HCT116 (cell line): ENCODE results near the gene RELB. TPM values are rescaled to one million over a fixed set of nuclear protein-coding genes. Genes with fewer than 3 reads are reported as not detected.

Source experiments
- ATAC-seq: fragments of 200-7000 bp; cut with Tn5 transposase; 2 replicates; pipeline ENCODE4 v1.9.1; 2020; ENCODE audit warnings: mild to moderate bottlenecking, moderate library complexity
- BruUV-seq: library from RNA; stranded (reverse); fragments of 400-500 nt; replicated peaks from 2 replicates; lab custom pipeline; 2021; lab: Mats Ljungman, UMichigan
- CTCF ChIA-PET: fragments of 300-600 bp; sonication (Branson Sonifier 250); formaldehyde crosslinking; loops from one replicate; lab custom pipeline; 2021; ENCODE audit warnings: antibody characterized with exemption; lab: Charles Lee
- POLR2A ChIA-PET: fragments of 300-600, 350-600 bp; sonication (Branson Sonifier 250); formaldehyde crosslinking; loops from one replicate; lab custom pipeline; 2021; ENCODE audit warnings: antibody characterized with exemption; lab: Charles Lee
- RAD21 ChIA-PET, 2 experiments: fragments of 300-600 bp; sonication (Branson Sonifier 250); formaldehyde crosslinking; loops; one replicate each; lab custom pipeline; 2023; ENCODE audit warnings: low total read pairs in 2 of 2; ENCODE audit not compliant: uncharacterized antibody in 2 of 2, unreplicated experiment in 2 of 2, low non-redundant PET in 1 of 2; lab: Charles Lee
- DNase-seq: peaks from one replicate; pipeline ENCODE4 v3.0.0-alpha.2; 2010; ENCODE audit warnings: low read depth, low spot score
- H2AFZ ChIP-seq: fragments of 200-600 bp; shearing (Covaris generic), sonication (generic); 2 replicates; pipeline ENCODE4 v1.6.1; 2017; ENCODE audit warnings: low read depth, mixed run types, mixed read lengths, antibody characterized with exemption, low read length; ENCODE audit not compliant: poor library complexity, severe bottlenecking
- H3K27ac ChIP-seq: 2 replicates; pipeline ENCODE4 v1.5.1; 2012; ENCODE audit warnings: low read depth, low read length
- H3K27me3 ChIP-seq: fragments of 200-600 bp; sonication (generic); 2 replicates; pipeline ENCODE4 v1.6.1; 2016; ENCODE audit warnings: mixed run types, low read length, mixed read lengths; ENCODE audit not compliant: insufficient read depth
- H3K36me3 ChIP-seq, 2 experiments: fragments of 200-500 bp in 1 of 2; fragments of 200-600 bp in 1 of 2; sonication (Bioruptor generic) in 1 of 2; sonication (generic) in 1 of 2; 2 replicates each; pipeline versions ENCODE4 v1.5.1 to v1.6.1; 2014 to 2016; ENCODE audit warnings: low read length in 2 of 2, inconsistent platforms in 1 of 2, mixed read lengths in 1 of 2, mixed run types in 1 of 2; ENCODE audit not compliant: insufficient read depth in 2 of 2, control insufficient read depth in 1 of 2
- H3K4me1 ChIP-seq, 2 experiments: fragments of 200-600 bp in 1 of 2; sonication (generic) in 1 of 2; 2 replicates each; pipeline versions ENCODE4 v1.5.1 to v1.6.1; 2012 to 2017; ENCODE audit warnings: low read length in 2 of 2, inconsistent platforms in 1 of 2, mild to moderate bottlenecking in 1 of 2, mixed read lengths in 1 of 2, mixed run types in 1 of 2, moderate library complexity in 1 of 2; ENCODE audit not compliant: insufficient read depth in 2 of 2, control insufficient read depth in 1 of 2
- H3K4me2 ChIP-seq: fragments of 200-600 bp; sonication (generic); 2 replicates; pipeline ENCODE4 v1.6.1; 2017; ENCODE audit warnings: mixed run types, low read length, mixed read lengths
- H3K4me3 ChIP-seq, 2 experiments: fragments of 200-600 bp in 1 of 2; sonication (generic) in 1 of 2; replicated peaks in 1 of 2; 2 replicates each; pipeline ENCODE4 v1.5.1; 2011 to 2016; ENCODE audit warnings: low read length in 2 of 2, control low read depth in 1 of 2, low read depth in 1 of 2, mild to moderate bottlenecking in 1 of 2, mixed read lengths in 1 of 2, mixed run types in 1 of 2
- H3K79me2 ChIP-seq: fragments of 200-600 bp; sonication (generic); 2 replicates; pipeline ENCODE4 v1.6.1; 2017; ENCODE audit warnings: mild to moderate bottlenecking, mixed run types, low read length, moderate library complexity, mixed read lengths; ENCODE audit not compliant: insufficient read depth
- H3K9ac ChIP-seq: fragments of 200-600 bp; sonication (generic); 2 replicates; pipeline ENCODE4 v1.6.1; 2016; ENCODE audit warnings: low read length, mixed read lengths
- H3K9me2 ChIP-seq: fragments of 200-600 bp; sonication (generic), shearing (Covaris generic); 2 replicates; pipeline ENCODE4 v1.6.1; 2017; ENCODE audit warnings: mixed run types, mild to moderate bottlenecking, moderate library complexity; ENCODE audit not compliant: insufficient read depth
- H3K9me3 ChIP-seq, 2 experiments: fragments of 200-500 bp in 1 of 2; fragments of 200-600 bp in 1 of 2; sonication (Bioruptor generic) in 1 of 2; sonication (generic) in 1 of 2; 2 replicates each; pipeline ENCODE4 v1.6.1; 2014 to 2017; ENCODE audit warnings: low read length in 2 of 2, mixed read lengths in 2 of 2, inconsistent platforms in 1 of 2, low read depth in 1 of 2, mild to moderate bottlenecking in 1 of 2, mixed run types in 1 of 2, moderate library complexity in 1 of 2; ENCODE audit not compliant: control insufficient read depth in 1 of 2, insufficient read depth in 1 of 2
- H4K20me1 ChIP-seq: fragments of 200-600 bp; sonication (generic), shearing (Covaris generic); 2 replicates; pipeline ENCODE4 v1.6.1; 2017; ENCODE audit warnings: mixed run types, mild to moderate bottlenecking, moderate library complexity; ENCODE audit not compliant: insufficient read depth
- EGR1 ChIP-seq: IDR thresholded peaks from 2 replicates; pipeline ENCODE4 v1.6.1; 2012; ENCODE audit warnings: low read depth
- EZH2 ChIP-seq: fragments of 200-600 bp; sonication (generic); IDR thresholded peaks from 2 replicates; pipeline ENCODE4 v1.6.1; 2017; ENCODE audit warnings: antibody characterized with exemption, mixed run types
- EZH2phosphoT487 ChIP-seq: fragments of 200-600 bp; IDR thresholded peaks from 2 replicates; pipeline ENCODE4 v1.6.1; 2018; ENCODE audit warnings: antibody characterized with exemption, borderline replicate concordance
- FOSL1 ChIP-seq: IDR thresholded peaks from 2 replicates; pipeline ENCODE4 v1.6.1; 2012; ENCODE audit warnings: low read depth
- POLR2AphosphoS5 ChIP-seq: IDR thresholded peaks from 2 replicates; pipeline ENCODE4 v1.6.1; 2011; ENCODE audit warnings: mild to moderate bottlenecking, low read depth, low read length, moderate library complexity
- SIN3A ChIP-seq: IDR thresholded peaks from 2 replicates; pipeline ENCODE4 v1.6.1; 2012; ENCODE audit warnings: low read depth
- SRF ChIP-seq: IDR thresholded peaks from 2 replicates; pipeline ENCODE4 v1.6.1; 2012; ENCODE audit warnings: low read depth
- TCF7L2 ChIP-seq: IDR thresholded peaks from 2 replicates; pipeline ENCODE4 v1.7.0; 2011; ENCODE audit warnings: borderline replicate concordance, inconsistent platforms; ENCODE audit not compliant: insufficient read depth, insufficient read length; ENCODE audit errors: extremely low read depth
- YY1 ChIP-seq: IDR thresholded peaks from 2 replicates; pipeline ENCODE4 v1.6.1; 2011; ENCODE audit warnings: low read length, low read depth, moderate library complexity, mild to moderate bottlenecking; ENCODE audit not compliant: insufficient replicate concordance; ENCODE audit errors: extremely low read depth
- intact Hi-C: fragments of 100-400 bp; cut with micrococcal nuclease; formaldehyde crosslinking; loops from 2 replicates; pipeline ENCODE4 v1.10.0; 2022
- total RNA-seq: library from RNA; stranded (reverse); gene quantifications from one replicate; pipeline ENCODE4 v1.2.1, GENCODE V29; 2021; ENCODE audit not compliant: unreplicated experiment
- TF ChIP-seq, protein P1 (sequence below): IDR thresholded peaks from 2 replicates; pipeline ENCODE4 v1.6.1; 2012

RELB gene
- total RNA-seq, 1 experiment from 2014 or later, result 12.9 TPM

DNA sequence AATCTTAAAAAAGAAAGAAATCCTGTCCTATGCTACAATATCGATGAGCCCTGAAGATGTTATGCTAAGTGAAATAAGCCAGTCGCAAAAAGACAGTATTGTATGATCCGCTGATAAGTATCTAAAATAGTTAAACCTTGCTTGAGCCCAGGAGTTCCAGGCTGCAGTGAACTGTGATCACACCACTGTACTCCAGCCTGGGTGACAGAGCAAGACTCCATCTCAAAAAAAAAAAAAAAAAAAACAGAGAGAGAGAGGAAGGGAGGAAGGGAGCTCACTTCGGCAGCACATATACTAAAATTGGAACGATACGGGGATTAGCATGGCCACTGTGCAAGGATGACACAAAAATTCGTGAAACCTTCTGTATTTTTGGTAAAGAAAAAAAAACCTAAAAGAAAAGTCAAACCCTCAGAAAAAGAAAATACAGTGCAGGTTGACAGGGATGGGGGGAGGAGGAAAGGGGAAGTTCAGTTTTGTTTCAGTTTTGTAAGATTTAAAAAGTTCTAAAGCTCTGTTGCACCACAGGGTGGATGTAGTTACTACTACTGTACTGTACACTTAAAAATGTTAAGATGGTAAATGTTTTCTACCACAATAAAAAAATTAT lies 46.0 kb downstream of the RELB start:
- peaks cover 7 to 27% of the 10 kb centered on the region in 2 experiments for H3K4me1 ChIP-seq
- ChIA-PET RAD21 (no interaction called here), POLR2A (no interaction called here), CTCF (interaction anchor here (1.8 kb wide), 1 partner anchor 12 kb away, joined by 7 read pairs; no protein-coding TSS in a partner anchor)
- intact Hi-C loops, result no loop called here
- H3K9me2 ChIP-seq, result no peaks in the 10 kb centered on the region
- TF ChIP-seq EZH2phosphoT487, result no peak
- no peak for TF ChIP-seq TCF7L2
- no peak for TF ChIP-seq YY1
- no peak for TF ChIP-seq SIN3A
- no peak for TF ChIP-seq SRF
- H3K9me3 ChIP-seq, result no peaks in the 10 kb centered on the region
- BruUV-seq, result no TSS peak
- peaks cover 32 to 33% of the 10 kb centered on the region in 2 experiments for H3K36me3 ChIP-seq
- peaks cover 4% of the 10 kb centered on the region; the same call in 1 of the 2 replicates for H4K20me1 ChIP-seq
- H3K27ac ChIP-seq, result no peak overlapping the region
- H3K4me3 ChIP-seq, result no peak overlapping the region
- DNase-seq, result no peak
- H3K79me2 ChIP-seq, result peaks cover 98% of the 10 kb centered on the region
- no peaks in the 10 kb centered on the region for H3K27me3 ChIP-seq
- no peak overlapping the region for H3K9ac ChIP-seq
- no peak overlapping the region for H2AFZ ChIP-seq
- ATAC-seq, result no peak
- no peak overlapping the region for H3K4me2 ChIP-seq

DNA sequence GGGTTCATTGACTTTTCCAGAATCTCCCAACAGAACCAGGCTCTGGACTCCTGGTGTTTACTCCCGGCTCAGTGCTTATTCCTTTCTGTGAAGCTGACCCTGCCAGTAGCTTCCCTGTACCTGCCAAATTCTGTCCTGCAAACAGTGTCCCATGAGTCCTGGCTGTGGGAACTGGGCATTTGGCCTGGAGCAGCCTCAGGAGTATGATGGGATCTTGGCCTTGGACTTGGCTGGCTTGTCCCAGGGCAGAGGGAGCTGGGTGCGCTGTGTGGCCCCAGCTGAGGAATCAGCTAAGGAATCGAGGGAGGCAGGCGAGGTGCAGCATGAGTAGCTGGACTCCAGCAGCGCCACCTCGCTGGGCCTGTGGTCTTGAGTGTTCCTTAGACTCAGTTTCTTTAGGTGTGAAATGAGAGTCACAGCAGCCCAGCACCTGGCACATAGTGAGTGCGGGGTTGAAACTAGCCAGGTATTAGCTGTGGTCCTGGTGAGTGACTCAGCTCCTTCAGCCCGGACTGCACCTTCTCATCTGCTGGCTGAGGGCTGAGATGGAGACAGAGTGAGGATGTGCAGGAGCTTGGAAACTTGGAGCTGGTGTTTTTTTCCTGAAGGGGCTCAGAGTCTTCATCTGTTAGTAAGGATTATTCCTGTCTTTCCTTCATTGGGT lies 47.9 kb downstream of the RELB start:
- Histone ChIP-seq H3K9me3 (no peaks in the 10 kb centered on the region), H3K36me3 (peaks cover 23 to 37% of the 10 kb centered on the region in 2 experiments), H3K4me3 (no peak overlapping the region), H3K4me1 (peaks cover 7 to 27% of the 10 kb centered on the region in 2 experiments), H2AFZ (no peak overlapping the region), H3K4me2 (no peak overlapping the region), H3K9me2 (no peaks in the 10 kb centered on the region), H3K9ac (no peak overlapping the region), H3K79me2 (peaks cover 92% of the 10 kb centered on the region), H4K20me1 (peaks cover 3% of the 10 kb centered on the region; the same call in 1 of the 2 replicates), H3K27me3 (no peaks in the 10 kb centered on the region), H3K27ac (peak overlapping the region; percentile 34)
- intact Hi-C loops, result no loop called here
- DNase-seq, result no peak
- ChIA-PET RAD21 (interaction anchor here in 1 of 2 experiments (0.5 kb wide), 1 partner anchor 11 kb away, joined by 3 read pairs; the partner anchor contains the start of gene CLASRP), POLR2A (interaction anchor here (1.2 kb wide), 1 partner anchor 10 kb away, joined by 6 read pairs; the partner anchor contains the start of gene CLASRP), CTCF (interaction anchor here (1.5 kb wide), 1 partner anchor 10 kb away, joined by 12 read pairs; no protein-coding TSS in a partner anchor)
- TF ChIP-seq, protein P1, sequence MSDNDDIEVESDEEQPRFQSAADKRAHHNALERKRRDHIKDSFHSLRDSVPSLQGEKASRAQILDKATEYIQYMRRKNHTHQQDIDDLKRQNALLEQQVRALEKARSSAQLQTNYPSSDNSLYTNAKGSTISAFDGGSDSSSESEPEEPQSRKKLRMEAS, result no peak
- TF ChIP-seq TCF7L2, result no peak
- no peak for TF ChIP-seq SIN3A
- TF ChIP-seq FOSL1, result no peak
- no peak for TF ChIP-seq SRF
- TF ChIP-seq POLR2AphosphoS5, result no peak
- TF ChIP-seq EGR1, result no peak
- no peak for TF ChIP-seq EZH2
- BruUV-seq, result no TSS peak
- peak; percentile 29; the same call in 1 of the 2 replicates for ATAC-seq
